ENCODE data around the gene AVL9. TPM values are rescaled to one million over a fixed set of nuclear protein-coding genes. Genes with fewer than 3 reads are reported as not detected.

Gene AVL9
- total RNA-seq, 1 donor from 2014 or later = 39.8 TPM

DNA sequence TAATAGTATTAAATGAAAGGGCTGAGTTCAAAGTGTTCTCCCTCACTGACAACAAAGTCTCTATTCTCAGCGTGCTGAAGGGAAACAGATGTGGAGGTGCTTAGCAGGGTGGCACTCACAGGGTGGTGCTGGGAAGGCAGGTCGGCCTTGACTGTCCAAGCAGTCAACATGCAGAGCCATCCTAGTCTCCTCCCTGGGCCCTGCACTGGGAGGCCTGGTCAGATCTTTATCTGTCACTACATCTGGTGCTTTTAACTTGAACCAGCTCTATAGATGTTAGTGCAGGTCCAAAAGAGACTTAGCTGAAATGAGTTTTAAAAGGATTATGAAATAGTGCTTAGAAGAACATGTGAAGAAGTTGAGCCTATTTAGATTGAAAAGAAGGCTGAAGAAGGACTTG lies 82.1 kb downstream of the AVL9 start:
- Mint-ChIP-seq H3K9me3 (no peaks in the 10 kb centered on the region), H3K27ac (no peak overlapping the region), H3K36me3 (peaks cover 25% of the 10 kb centered on the region), H3K27me3 (ENCODE audit: insufficient read depth, low read depth) (no peaks in the 10 kb centered on the region), H3K4me1 (no peaks in the 10 kb centered on the region), H3K4me3 (no peak overlapping the region)
- no peaks in the 10 kb centered on the region for H3K79me2 ChIP-seq (ENCODE audit: low read depth)
- DNase-seq (ENCODE audit: low spot score) = no peak
- H3K4me1 ChIP-seq = no peaks in the 10 kb centered on the region
- H3K27me3 ChIP-seq = no peaks in the 10 kb centered on the region
- H3K27ac ChIP-seq = no peak overlapping the region
- TF ChIP-seq, protein P1, sequence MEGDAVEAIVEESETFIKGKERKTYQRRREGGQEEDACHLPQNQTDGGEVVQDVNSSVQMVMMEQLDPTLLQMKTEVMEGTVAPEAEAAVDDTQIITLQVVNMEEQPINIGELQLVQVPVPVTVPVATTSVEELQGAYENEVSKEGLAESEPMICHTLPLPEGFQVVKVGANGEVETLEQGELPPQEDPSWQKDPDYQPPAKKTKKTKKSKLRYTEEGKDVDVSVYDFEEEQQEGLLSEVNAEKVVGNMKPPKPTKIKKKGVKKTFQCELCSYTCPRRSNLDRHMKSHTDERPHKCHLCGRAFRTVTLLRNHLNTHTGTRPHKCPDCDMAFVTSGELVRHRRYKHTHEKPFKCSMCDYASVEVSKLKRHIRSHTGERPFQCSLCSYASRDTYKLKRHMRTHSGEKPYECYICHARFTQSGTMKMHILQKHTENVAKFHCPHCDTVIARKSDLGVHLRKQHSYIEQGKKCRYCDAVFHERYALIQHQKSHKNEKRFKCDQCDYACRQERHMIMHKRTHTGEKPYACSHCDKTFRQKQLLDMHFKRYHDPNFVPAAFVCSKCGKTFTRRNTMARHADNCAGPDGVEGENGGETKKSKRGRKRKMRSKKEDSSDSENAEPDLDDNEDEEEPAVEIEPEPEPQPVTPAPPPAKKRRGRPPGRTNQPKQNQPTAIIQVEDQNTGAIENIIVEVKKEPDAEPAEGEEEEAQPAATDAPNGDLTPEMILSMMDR (IDR thresholded peaks at IDR 0.05) = no peak
- TF ChIP-seq EZH2phosphoT487 (IDR thresholded peaks at IDR 0.05) (no peak), EZH2 (IDR thresholded peaks at IDR 0.05) (no peak)
- H2AFZ ChIP-seq (replicated peaks) = no peak overlapping the region
- H3K9ac ChIP-seq = no peak overlapping the region
- no peak overlapping the region for H3K4me3 ChIP-seq
- no peaks in the 10 kb centered on the region for H4K20me1 ChIP-seq (ENCODE audit: low read depth)
- peaks cover 11% of the 10 kb centered on the region for H3F3A ChIP-seq (ENCODE audit: low read depth)
- no peaks in the 10 kb centered on the region for H3K9me3 ChIP-seq (ENCODE audit: low read depth)
- H3K36me3 ChIP-seq = peaks cover 34% of the 10 kb centered on the region
- H3K4me2 ChIP-seq = no peak overlapping the region

DNA sequence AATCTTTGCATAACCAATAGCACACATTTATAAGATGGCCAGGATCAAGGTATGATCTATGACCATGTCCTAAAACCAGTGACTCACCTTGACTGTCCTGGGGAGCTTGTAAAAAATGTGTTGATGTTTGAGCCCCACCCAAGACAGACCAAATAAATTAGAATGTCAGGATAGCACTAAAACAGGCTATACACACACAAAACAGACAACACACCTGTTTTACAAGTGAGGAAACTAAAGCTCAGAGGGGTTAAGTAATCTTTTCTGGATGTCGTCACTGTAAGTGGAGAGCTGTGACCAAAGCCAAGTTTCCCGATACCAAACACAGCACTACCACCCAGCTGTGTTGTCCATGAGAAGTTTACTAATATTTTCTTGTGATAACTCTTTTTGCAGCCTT lies 84.5 kb downstream of the AVL9 start:
- DNase-seq (ENCODE audit: low spot score) = no peak
- H3K4me1 ChIP-seq = no peaks in the 10 kb centered on the region
- Mint-ChIP-seq H3K36me3 (peaks cover 19% of the 10 kb centered on the region), H3K27ac (no peak overlapping the region), H3K4me1 (no peaks in the 10 kb centered on the region), H3K27me3 (ENCODE audit: insufficient read depth, low read depth) (no peaks in the 10 kb centered on the region), H3K4me3 (no peak overlapping the region), H3K9me3 (no peaks in the 10 kb centered on the region)
- H3K27me3 ChIP-seq = no peaks in the 10 kb centered on the region
- no peak overlapping the region for H3K4me2 ChIP-seq
- no peak for TF ChIP-seq EZH2phosphoT487 (IDR thresholded peaks at IDR 0.05)
- TF ChIP-seq EZH2 (IDR thresholded peaks at IDR 0.05) = no peak
- TF ChIP-seq, protein P1 (IDR thresholded peaks at IDR 0.05) = no peak
- no peaks in the 10 kb centered on the region for H3K9me3 ChIP-seq (ENCODE audit: low read depth)
- no peaks in the 10 kb centered on the region for H4K20me1 ChIP-seq (ENCODE audit: low read depth)
- H3F3A ChIP-seq (ENCODE audit: low read depth) = peaks cover 11% of the 10 kb centered on the region
- H3K79me2 ChIP-seq (ENCODE audit: low read depth) = no peaks in the 10 kb centered on the region
- H3K9ac ChIP-seq = no peak overlapping the region
- H3K27ac ChIP-seq = no peak overlapping the region
- peaks cover 20% of the 10 kb centered on the region for H3K36me3 ChIP-seq
- no peak overlapping the region for H3K4me3 ChIP-seq
- no peak overlapping the region for H2AFZ ChIP-seq (replicated peaks)

DNA sequence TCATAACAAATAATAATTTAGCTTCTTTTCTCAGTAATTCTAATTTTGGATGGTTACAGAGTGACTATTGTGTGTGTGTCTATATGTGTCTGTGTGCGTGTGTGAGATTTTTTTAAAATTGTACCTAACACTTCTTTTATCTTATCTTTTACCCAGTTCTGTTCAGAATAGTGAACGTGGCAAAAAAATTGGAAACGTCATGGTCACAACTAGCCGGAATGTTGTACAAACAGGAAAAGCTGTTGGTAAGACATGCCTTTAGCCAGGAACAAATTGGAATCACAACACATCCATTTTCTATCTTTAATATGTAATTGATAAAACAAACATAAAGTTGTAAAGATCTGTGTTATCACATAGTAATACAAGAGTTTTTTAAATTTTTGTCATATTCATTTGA lies 85.4 kb downstream of the AVL9 start:
- peaks cover 27% of the 10 kb centered on the region for H3K36me3 Mint-ChIP-seq
- H4K20me1 ChIP-seq (ENCODE audit: low read depth) = no peaks in the 10 kb centered on the region
- H3K79me2 ChIP-seq (ENCODE audit: low read depth) = no peaks in the 10 kb centered on the region
- peaks cover 20% of the 10 kb centered on the region for H3K36me3 ChIP-seq
- H3K4me2 ChIP-seq = no peak overlapping the region
- H3K9me3 ChIP-seq (ENCODE audit: low read depth) = no peaks in the 10 kb centered on the region
- H3K27me3 ChIP-seq = no peaks in the 10 kb centered on the region
- H3K4me1 Mint-ChIP-seq = no peaks in the 10 kb centered on the region
- no peaks in the 10 kb centered on the region for H3K9me3 Mint-ChIP-seq
- peaks cover 11% of the 10 kb centered on the region for H3F3A ChIP-seq (ENCODE audit: low read depth)
- no peak overlapping the region for H3K27ac ChIP-seq
- H3K4me1 ChIP-seq = no peaks in the 10 kb centered on the region
- no peak overlapping the region for H3K4me3 ChIP-seq
- no peak overlapping the region for H2AFZ ChIP-seq (replicated peaks)
- no peak for DNase-seq (ENCODE audit: low spot score)
- no peak overlapping the region for H3K4me3 Mint-ChIP-seq
- H3K27me3 Mint-ChIP-seq (ENCODE audit: insufficient read depth, low read depth) = no peaks in the 10 kb centered on the region
- H3K9ac ChIP-seq = no peak overlapping the region
- no peak overlapping the region for H3K27ac Mint-ChIP-seq
- TF ChIP-seq, protein P1 (IDR thresholded peaks at IDR 0.05) = no peak
- no peak for TF ChIP-seq EZH2phosphoT487 (IDR thresholded peaks at IDR 0.05)
- TF ChIP-seq EZH2 (IDR thresholded peaks at IDR 0.05) = no peak

Measured in neural progenitor cell (in vitro differentiated cells).